Endodermal cell (in vitro differentiated cells): Measurements from ENCODE around the gene FAM72A. TPM values are rescaled to one million over a fixed set of nuclear protein-coding genes. Genes with fewer than 3 reads are reported as not detected.
"Not testable (repeated sequence)": the region's sequence is repeated elsewhere in the genome, so short reads cannot be mapped to it uniquely, and the experiment has no call there.

ENCODE experiments used
- DNase-seq: peaks from one replicate; pipeline ENCODE4 v3.0.0-alpha.2; 2017
- H3K27ac ChIP-seq: 2 replicates; pipeline ENCODE4 v1.5.1; 2013; ENCODE audit warnings: mild to moderate bottlenecking, low read depth, low read length, moderate library complexity
- H3K27me3 ChIP-seq: 2 replicates; pipeline ENCODE4 v1.6.1; 2013; ENCODE audit warnings: mild to moderate bottlenecking, low read length, moderate library complexity; ENCODE audit not compliant: insufficient read depth, control insufficient read depth, poor library complexity, severe bottlenecking
- H3K36me3 ChIP-seq: 2 replicates; pipeline ENCODE4 v1.7.0; 2013; ENCODE audit warnings: mild to moderate bottlenecking, low read length, moderate library complexity; ENCODE audit not compliant: control insufficient read depth, insufficient read depth
- H3K4me1 ChIP-seq: one replicate; pipeline ENCODE4 v1.7.0; 2013; ENCODE audit warnings: low read length; ENCODE audit not compliant: control insufficient read depth, insufficient read depth
- H3K4me3 ChIP-seq: 2 replicates; pipeline ENCODE4 v1.5.1; 2013; ENCODE audit warnings: mild to moderate bottlenecking, low read length, moderate library complexity
- H3K9ac ChIP-seq: 2 replicates; pipeline ENCODE4 v1.6.1; 2013; ENCODE audit warnings: mild to moderate bottlenecking, low read length, moderate library complexity; ENCODE audit not compliant: poor library complexity, severe bottlenecking; ENCODE audit errors: extremely low read depth
- H3K9me3 ChIP-seq: 2 replicates; pipeline ENCODE4 v1.6.1; 2013; ENCODE audit warnings: mild to moderate bottlenecking, low read length, moderate library complexity; ENCODE audit not compliant: control insufficient read depth
- H3K27ac Mint-ChIP-seq: 2 replicates; pipeline ENCODE4 v1.8.0; 2020; ENCODE audit warnings: mixed read lengths
- H3K27me3 Mint-ChIP-seq: 2 replicates; pipeline ENCODE4 v1.8.0; 2021; ENCODE audit warnings: mild to moderate bottlenecking, mixed read lengths; ENCODE audit not compliant: insufficient read depth
- H3K36me3 Mint-ChIP-seq: 2 replicates; pipeline ENCODE4 v1.8.0; 2020; ENCODE audit warnings: low read depth, mixed read lengths
- H3K4me1 Mint-ChIP-seq: 2 replicates; pipeline ENCODE4 v1.8.0; 2020; ENCODE audit warnings: mixed read lengths
- H3K4me3 Mint-ChIP-seq: 2 replicates; pipeline ENCODE4 v1.8.0; 2020; ENCODE audit warnings: mild to moderate bottlenecking, moderate library complexity, mixed read lengths
- H3K9me3 Mint-ChIP-seq: 2 replicates; pipeline ENCODE4 v1.8.0; 2020; ENCODE audit warnings: mild to moderate bottlenecking, mixed read lengths
- WGBS, 2 experiments: methylation state at CpG; one replicate each; pipeline versions ENCODE4 v1.1.5 to v1.1.7; 2013; ENCODE audit warnings: missing lambda C conversion rate in 2 of 2, mixed read lengths in 1 of 2; ENCODE audit not compliant: insufficient coverage in 1 of 2, insufficient read length in 1 of 2; 5-methylcytosine and 5-hydroxymethylcytosine counted together
- total RNA-seq, 2 donors: library from RNA; stranded (reverse); fragmentation: NEBNext Ultra II Directional in 1 of 2; extraction: Animal tissue kit (Norgen Biotek cat#: 25700) in 1 of 2; gene quantifications; 2 replicates in 1 of 2; 3 replicates in 1 of 2; pipeline ENCODE4 v1.2.1, GENCODE V29; 2021

The FAM72A gene
- total RNA-seq, 2 donors from 2014 or later = 8.4 to 16.4 TPM

GRCh38 chr1:206196748-206197424, 5.8 kb downstream of the FAM72A start:
- not testable (repeated sequence) for H3K27me3 Mint-ChIP-seq, H3K9me3 ChIP-seq, H3K4me1 ChIP-seq

DNA sequence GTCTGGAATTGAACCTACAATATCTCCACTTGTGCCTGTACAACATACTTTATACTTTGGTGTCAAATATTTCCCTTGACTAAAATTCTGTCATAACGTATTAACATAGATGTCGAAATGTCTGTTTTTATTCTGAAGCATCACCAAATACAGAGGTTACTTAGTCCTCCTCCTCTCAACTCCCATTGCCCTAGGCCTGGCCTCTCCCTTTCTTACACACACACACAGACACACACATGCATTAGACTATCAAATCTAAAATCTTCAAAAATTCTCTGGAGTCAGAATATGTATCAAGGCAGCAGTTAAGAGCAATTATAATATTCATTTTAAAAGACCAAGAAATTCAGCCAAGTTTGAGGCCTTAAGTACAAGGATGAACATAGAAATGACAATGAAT, 7.5 kb downstream of the FAM72A start:
- not testable (repeated sequence) for H3K36me3 ChIP-seq, H3K27ac ChIP-seq, H3K9me3 Mint-ChIP-seq, H3K4me1 ChIP-seq, H3K9ac ChIP-seq, H3K4me3 Mint-ChIP-seq, H3K27ac Mint-ChIP-seq, H3K4me1 Mint-ChIP-seq, H3K36me3 Mint-ChIP-seq, H3K4me3 ChIP-seq, H3K27me3 ChIP-seq, DNase-seq, H3K9me3 ChIP-seq, H3K27me3 Mint-ChIP-seq
- no CpG with 5 or more reads among the region's 2 CpGs for WGBS, 2 experiments

More at GRCh38 chr1:206196748-206197424, 5.8 kb downstream of the FAM72A start:
- H3K36me3 Mint-ChIP-seq, DNase-seq, H3K27ac ChIP-seq, H3K36me3 ChIP-seq, H3K9me3 Mint-ChIP-seq, H3K27ac Mint-ChIP-seq, H3K4me3 Mint-ChIP-seq, H3K9ac ChIP-seq, H3K4me3 ChIP-seq, H3K27me3 ChIP-seq, H3K4me1 Mint-ChIP-seq: not testable (repeated sequence)
- no CpG with 5 or more reads among the region's 3 CpGs for WGBS, 2 experiments

DNA sequence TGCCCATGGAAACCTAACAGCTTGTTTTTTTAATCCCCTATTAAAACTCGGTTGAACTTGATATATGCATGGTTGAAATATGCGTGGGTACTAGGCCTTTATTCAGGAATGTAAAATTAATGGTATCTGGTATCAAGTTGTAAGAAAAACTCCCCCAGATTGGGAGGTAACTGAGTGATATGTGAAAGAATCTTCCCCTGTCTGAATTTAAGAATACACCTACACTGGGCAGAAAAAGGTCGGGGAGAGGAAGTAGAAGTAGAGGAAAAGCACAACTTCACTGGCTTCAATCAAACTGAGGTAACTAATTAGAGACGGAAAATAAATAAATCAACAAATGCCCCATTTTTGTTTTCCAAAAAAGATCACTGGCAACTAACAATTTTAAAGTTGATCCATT, 15.8 kb downstream of the FAM72A start:
- not testable (repeated sequence) for H3K9me3 Mint-ChIP-seq, H3K27me3 Mint-ChIP-seq, H3K4me1 ChIP-seq, H3K4me3 Mint-ChIP-seq, H3K27ac ChIP-seq, H3K36me3 ChIP-seq, H3K27ac Mint-ChIP-seq, H3K9ac ChIP-seq, H3K4me3 ChIP-seq, H3K4me1 Mint-ChIP-seq, H3K36me3 Mint-ChIP-seq, H3K27me3 ChIP-seq, DNase-seq, H3K9me3 ChIP-seq
- no CpG with 5 or more reads among the region's 4 CpGs for WGBS, 2 experiments

GRCh38 chr1:206185778-206186177, 16.9 kb downstream of the FAM72A start:
- H3K27ac Mint-ChIP-seq, H3K4me1 ChIP-seq, H3K4me3 ChIP-seq, H3K9me3 ChIP-seq, H3K9me3 Mint-ChIP-seq, H3K36me3 ChIP-seq, H3K9ac ChIP-seq, H3K27me3 ChIP-seq, H3K4me1 Mint-ChIP-seq, H3K27me3 Mint-ChIP-seq, DNase-seq, H3K36me3 Mint-ChIP-seq, H3K27ac ChIP-seq, H3K4me3 Mint-ChIP-seq: not testable (repeated sequence)
- no CpG with 5 or more reads among the region's 3 CpGs for WGBS, 2 experiments

DNA sequence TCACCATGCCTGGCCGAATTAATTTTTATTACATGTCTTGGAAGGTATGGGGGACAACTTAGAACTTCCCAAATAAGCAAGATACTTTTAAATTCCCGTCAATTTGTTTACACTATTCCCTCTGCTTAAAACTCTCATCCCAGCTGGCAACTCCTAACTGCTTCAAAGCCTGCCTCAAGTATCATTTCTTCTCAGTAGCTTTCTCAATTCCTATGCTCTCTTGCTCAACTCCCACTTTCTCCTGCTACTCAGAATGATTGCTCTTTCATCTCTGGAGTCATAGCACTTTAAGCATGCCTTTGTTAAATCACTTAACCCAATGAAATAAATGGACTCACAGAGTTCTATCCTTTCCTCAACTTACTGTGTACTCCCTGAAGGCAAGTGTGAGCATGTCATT, 18.9 kb downstream of the FAM72A start:
- H3K36me3 ChIP-seq, H3K9me3 Mint-ChIP-seq, H3K27me3 ChIP-seq, H3K4me1 Mint-ChIP-seq, H3K27me3 Mint-ChIP-seq, H3K4me3 ChIP-seq, H3K27ac Mint-ChIP-seq, H3K9me3 ChIP-seq, H3K4me3 Mint-ChIP-seq, H3K36me3 Mint-ChIP-seq, H3K4me1 ChIP-seq, H3K9ac ChIP-seq, H3K27ac ChIP-seq, DNase-seq: not testable (repeated sequence)
- WGBS, 2 experiments = no CpG with 5 or more reads among the region's 2 CpGs

- H3K27ac Mint-ChIP-seq, H3K9me3 ChIP-seq, H3K9me3 Mint-ChIP-seq, H3K27me3 Mint-ChIP-seq, H3K4me3 Mint-ChIP-seq, H3K27ac ChIP-seq, DNase-seq, H3K4me3 ChIP-seq, H3K4me1 ChIP-seq, H3K9ac ChIP-seq, H3K36me3 ChIP-seq, H3K27me3 ChIP-seq, H3K36me3 Mint-ChIP-seq, H3K4me1 Mint-ChIP-seq: not testable (repeated sequence)
- 97% methylated on average over 2 of the region's 6 CpGs; no CpG with 5 or more reads in 1 of the 2 experiments for WGBS, 2 experiments
These were observed 20.0 kb downstream of the FAM72A start for GRCh38 chr1:206182368-206183317.

- H3K4me1 ChIP-seq, H3K27me3 ChIP-seq, H3K4me1 Mint-ChIP-seq, DNase-seq, H3K9me3 Mint-ChIP-seq, H3K27ac Mint-ChIP-seq, H3K36me3 Mint-ChIP-seq, H3K4me3 ChIP-seq, H3K27ac ChIP-seq, H3K27me3 Mint-ChIP-seq, H3K9ac ChIP-seq, H3K36me3 ChIP-seq, H3K9me3 ChIP-seq, H3K4me3 Mint-ChIP-seq: not testable (repeated sequence)
These were observed 23.0 kb downstream of the FAM72A start for GRCh38 chr1:206179666-206180065.
